Lower leg skin (tissue), 4 donors: ENCODE results near the gene LDLRAP1. TPM values are rescaled to one million over a fixed set of nuclear protein-coding genes. Genes with fewer than 3 reads are reported as not detected.
"Not testable (repeated sequence)": the region's sequence is repeated elsewhere in the genome, so short reads cannot be mapped to it uniquely, and the experiment has no call there.

ENCODE experiments used
- DNase-seq, 2 donors: peaks; one replicate each; pipeline ENCODE4 v3.0.0-alpha.2; 2019; ENCODE audit warnings: low spot score in 2 of 2
- H3K4me3 ChIP-seq: fragments of 200-600 bp; sonication (generic); 2 replicates; pipeline ENCODE4 v1.5.1; 2017; ENCODE audit warnings: mild to moderate bottlenecking, low read depth; ENCODE audit not compliant: poor library complexity, severe bottlenecking
- POLR2A ChIP-seq, 2 donors: fragments of 450-650 bp; IDR thresholded peaks; one replicate each; pipeline ENCODE4 v1.6.1; 2016 to 2017; ENCODE audit warnings: antibody characterized with exemption in 2 of 2, mild to moderate bottlenecking in 1 of 2, moderate library complexity in 1 of 2
- WGBS, 2 donors: methylation state at CpG; one replicate each; pipeline ENCODE4 v1.1.5; 2018; 5-methylcytosine and 5-hydroxymethylcytosine counted together
- intact Hi-C: fragments of 100-400 bp; cut with DNase I; formaldehyde crosslinking; loops from one replicate; pipeline ENCODE4 v1.15.0; 2023; ENCODE audit warnings: low total_unique reads
- total RNA-seq, 4 donors: library from RNA; depleted of rRNA; stranded (reverse); fragments of >200 nt; gene quantifications; one replicate each; pipeline ENCODE4 v1.1.0, GENCODE V29; 2016
- TF ChIP-seq, protein P1 (sequence below), 3 donors: fragments of 450-650 bp; IDR thresholded peaks; one replicate each; pipeline ENCODE4 v1.5.1; 2016; ENCODE audit warnings: antibody characterized with exemption in 3 of 3, mild to moderate bottlenecking in 3 of 3, moderate library complexity in 2 of 3

The LDLRAP1 gene
- total RNA-seq, 4 donors from 2014 or later: 26.9 to 36.7 (median 27.2) TPM

- intact Hi-C loops: no loop called here
- WGBS, 2 donors: 66 to 67% methylated on average over 8 of the region's 8 CpGs
- no peak overlapping the region for H3K4me3 ChIP-seq
- no peak for TF ChIP-seq POLR2A (IDR thresholded peaks at IDR 0.05)
- TF ChIP-seq, protein P1, sequence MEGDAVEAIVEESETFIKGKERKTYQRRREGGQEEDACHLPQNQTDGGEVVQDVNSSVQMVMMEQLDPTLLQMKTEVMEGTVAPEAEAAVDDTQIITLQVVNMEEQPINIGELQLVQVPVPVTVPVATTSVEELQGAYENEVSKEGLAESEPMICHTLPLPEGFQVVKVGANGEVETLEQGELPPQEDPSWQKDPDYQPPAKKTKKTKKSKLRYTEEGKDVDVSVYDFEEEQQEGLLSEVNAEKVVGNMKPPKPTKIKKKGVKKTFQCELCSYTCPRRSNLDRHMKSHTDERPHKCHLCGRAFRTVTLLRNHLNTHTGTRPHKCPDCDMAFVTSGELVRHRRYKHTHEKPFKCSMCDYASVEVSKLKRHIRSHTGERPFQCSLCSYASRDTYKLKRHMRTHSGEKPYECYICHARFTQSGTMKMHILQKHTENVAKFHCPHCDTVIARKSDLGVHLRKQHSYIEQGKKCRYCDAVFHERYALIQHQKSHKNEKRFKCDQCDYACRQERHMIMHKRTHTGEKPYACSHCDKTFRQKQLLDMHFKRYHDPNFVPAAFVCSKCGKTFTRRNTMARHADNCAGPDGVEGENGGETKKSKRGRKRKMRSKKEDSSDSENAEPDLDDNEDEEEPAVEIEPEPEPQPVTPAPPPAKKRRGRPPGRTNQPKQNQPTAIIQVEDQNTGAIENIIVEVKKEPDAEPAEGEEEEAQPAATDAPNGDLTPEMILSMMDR (IDR thresholded peaks at IDR 0.05): no peak
- no peak for DNase-seq
Measured at GRCh38 chr1:25590096-25590824, 46.9 kb downstream of the LDLRAP1 start.

- no peak overlapping the region for H3K4me3 ChIP-seq
- TF ChIP-seq, protein P1 (IDR thresholded peaks at IDR 0.05): no peak
- TF ChIP-seq POLR2A (IDR thresholded peaks at IDR 0.05): no peak
- DNase-seq: no peak
- intact Hi-C loops: no loop called here
- WGBS, 2 donors: 77 to 81% methylated on average over 2 of the region's 2 CpGs
Measured at GRCh38 chr1:25593861-25594260, 50.5 kb downstream of the LDLRAP1 start.

DNA sequence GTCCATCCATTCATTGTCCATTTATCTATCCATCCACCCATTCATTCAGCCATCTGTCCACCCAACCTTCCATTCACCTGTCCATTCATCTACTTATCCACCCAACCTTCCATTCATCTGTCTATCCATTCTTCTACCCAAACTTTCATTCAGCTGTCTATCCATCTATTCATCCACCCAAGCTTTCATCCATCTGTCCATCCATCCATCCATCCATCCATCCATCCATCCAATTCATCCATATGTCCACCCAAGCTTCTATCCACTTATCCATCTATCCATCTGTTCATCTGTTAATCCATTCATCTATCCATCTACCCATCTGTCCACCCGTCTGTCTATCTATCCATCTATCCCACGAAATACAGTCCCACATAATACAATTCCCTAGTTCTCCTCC, 51.6 kb downstream of the LDLRAP1 start:
- no peak for DNase-seq
- no peak for TF ChIP-seq POLR2A (IDR thresholded peaks at IDR 0.05)
- TF ChIP-seq, protein P1 (IDR thresholded peaks at IDR 0.05): no peak
- intact Hi-C loops: no loop called here
- 71 to 98% methylated on average over 2 of the region's 2 CpGs for WGBS, 2 donors
- no peak overlapping the region for H3K4me3 ChIP-seq

GRCh38 chr1:25596641-25597040, 53.2 kb downstream of the LDLRAP1 start:
- intact Hi-C loops, DNase-seq, H3K4me3 ChIP-seq: not testable (repeated sequence)
- 91 to 93% methylated on average over 5 of the region's 5 CpGs for WGBS, 2 donors

DNA sequence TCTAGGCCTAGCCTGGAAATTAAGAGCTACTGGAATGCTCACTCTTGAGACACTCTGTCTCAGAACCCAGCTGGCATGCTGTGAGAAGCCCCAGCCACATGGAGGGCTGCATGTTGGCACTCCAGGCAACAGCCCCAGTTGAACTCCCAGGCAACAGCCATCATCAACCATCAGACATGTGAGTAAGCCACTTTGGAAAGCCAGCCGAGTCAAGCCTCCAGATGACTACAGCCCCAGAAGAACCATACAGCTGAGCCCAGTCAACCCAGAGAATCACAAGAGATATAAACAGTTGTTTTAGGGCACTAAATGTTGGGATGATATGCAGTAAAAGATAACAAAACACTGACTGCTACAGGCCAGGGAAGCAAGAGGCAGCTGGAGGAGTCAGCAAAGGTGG, 55.5 kb downstream of the LDLRAP1 start:
- intact Hi-C loops: no loop called here
- TF ChIP-seq POLR2A (IDR thresholded peaks at IDR 0.05): no peak
- TF ChIP-seq, protein P1 (IDR thresholded peaks at IDR 0.05): no peak

GRCh38 chr1:25599969-25600610, 56.7 kb downstream of the LDLRAP1 start:
- DNase-seq: no peak
- 84 to 89% methylated on average over 7 of the region's 7 CpGs for WGBS, 2 donors
- intact Hi-C loops: no loop called here

More for the DNA sequence above, 55.5 kb downstream of the LDLRAP1 start:
- H3K4me3 ChIP-seq: no peak overlapping the region
- WGBS, 2 donors: 100% methylated on average over 1 of the region's 1 CpG
- no peak for DNase-seq

GRCh38 chr1:25600971-25601699, 57.7 kb downstream of the LDLRAP1 start:
- H3K4me3 ChIP-seq, DNase-seq, intact Hi-C loops: not testable (repeated sequence)
- WGBS, 2 donors: 84 to 89% methylated on average over 5 of the region's 5 CpGs

More at GRCh38 chr1:25599969-25600610, 56.7 kb downstream of the LDLRAP1 start:
- no peak overlapping the region for H3K4me3 ChIP-seq
- TF ChIP-seq POLR2A (IDR thresholded peaks at IDR 0.05): no peak
- TF ChIP-seq, protein P1 (IDR thresholded peaks at IDR 0.05): no peak

DNA sequence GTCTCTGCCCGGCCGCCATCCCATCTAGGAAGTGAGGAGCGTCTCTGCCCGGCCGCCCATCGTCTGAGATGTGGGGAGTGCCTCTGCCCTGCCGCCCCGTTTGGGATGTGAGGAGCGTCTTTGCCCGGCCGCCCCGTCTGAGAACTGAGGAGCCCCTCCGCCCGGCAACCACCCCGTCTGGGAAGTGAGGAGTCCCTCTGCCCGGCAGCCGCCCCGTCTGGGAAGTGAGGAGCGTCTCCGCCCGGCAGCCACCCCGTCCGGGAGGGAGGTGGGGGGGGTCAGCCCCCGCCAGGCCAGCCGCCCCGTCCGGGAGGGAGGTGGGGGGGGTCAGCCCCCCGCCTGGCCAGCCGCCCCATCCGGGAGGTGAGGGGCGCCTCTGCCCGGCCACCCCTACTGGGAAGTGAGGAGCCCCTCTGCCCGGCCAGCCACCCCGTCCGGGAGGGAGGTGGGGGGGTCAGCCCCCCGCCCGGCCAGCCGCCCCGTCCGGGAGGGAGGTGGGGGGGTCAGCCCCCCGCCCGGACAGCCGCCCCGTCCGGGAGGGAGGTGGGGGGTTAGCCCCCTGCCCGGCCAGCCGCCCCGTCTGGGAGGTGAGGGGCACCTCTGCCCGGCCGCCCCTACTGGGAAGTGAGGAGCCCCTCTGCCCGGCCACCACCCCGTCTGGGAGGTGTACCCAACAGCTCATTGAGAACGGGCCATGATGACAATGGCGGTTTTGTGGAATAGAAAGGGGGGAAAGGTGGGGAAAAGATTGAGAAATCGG, 60.6 kb downstream of the LDLRAP1 start:
- intact Hi-C loops, DNase-seq, H3K4me3 ChIP-seq: not testable (repeated sequence)
- WGBS, 2 donors: 90% methylated on average over 6 of the region's 55 CpGs; no CpG with 5 or more reads in 1 of the 2 donors
